ENCODE results near the gene GALNTL6. TPM values are rescaled to one million over a fixed set of nuclear protein-coding genes. Genes with fewer than 3 reads are reported as not detected.

GALNTL6 gene
- total and polyA plus RNA-seq, 2 donors (not counting 3 experiments of a cell fraction or from before 2014, with no cell fraction given) = not detected

GRCh38 chr4:172982151-172982590 is 1169.0 kb downstream of the GALNTL6 start:
- peak; percentile 92 for DNase-seq (ENCODE audit: low read depth, low spot score)
- peak overlapping the region; percentile 12 for H3K9ac ChIP-seq (replicated peaks; ENCODE audit: extremely low read depth, insufficient read depth, low read length)
- TF ChIP-seq JUN (IDR thresholded peaks at IDR 0.05; ENCODE audit: borderline replicate concordance, insufficient read depth, insufficient read length, low read depth) (peak; percentile 83), EZH2 (IDR thresholded peaks at IDR 0.05; ENCODE audit: borderline replicate concordance, low read depth, low read length, severe bottlenecking) (no peak), GATA2 (IDR thresholded peaks at IDR 0.05; ENCODE audit: insufficient read depth, insufficient read length, low read depth, low read length) (peak; percentile 19), POLR2A (IDR thresholded peaks at IDR 0.05; ENCODE audit: low read depth, low read length) (no peak), MYC (IDR thresholded peaks at IDR 0.05; ENCODE audit: low read depth, low read length) (no peak), POLR2AphosphoS5 (IDR thresholded peaks at IDR 0.05; ENCODE audit: insufficient read depth, low read depth, low read length) (peak; percentile 71), FOS (IDR thresholded peaks at IDR 0.05; ENCODE audit: borderline replicate concordance, insufficient read depth, low read length) (peak; percentile 88)
- TF ChIP-seq, protein P1, sequence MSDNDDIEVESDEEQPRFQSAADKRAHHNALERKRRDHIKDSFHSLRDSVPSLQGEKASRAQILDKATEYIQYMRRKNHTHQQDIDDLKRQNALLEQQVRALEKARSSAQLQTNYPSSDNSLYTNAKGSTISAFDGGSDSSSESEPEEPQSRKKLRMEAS (IDR thresholded peaks at IDR 0.05; ENCODE audit: insufficient read depth, insufficient read length) = no peak
- TF ChIP-seq, protein P2, sequence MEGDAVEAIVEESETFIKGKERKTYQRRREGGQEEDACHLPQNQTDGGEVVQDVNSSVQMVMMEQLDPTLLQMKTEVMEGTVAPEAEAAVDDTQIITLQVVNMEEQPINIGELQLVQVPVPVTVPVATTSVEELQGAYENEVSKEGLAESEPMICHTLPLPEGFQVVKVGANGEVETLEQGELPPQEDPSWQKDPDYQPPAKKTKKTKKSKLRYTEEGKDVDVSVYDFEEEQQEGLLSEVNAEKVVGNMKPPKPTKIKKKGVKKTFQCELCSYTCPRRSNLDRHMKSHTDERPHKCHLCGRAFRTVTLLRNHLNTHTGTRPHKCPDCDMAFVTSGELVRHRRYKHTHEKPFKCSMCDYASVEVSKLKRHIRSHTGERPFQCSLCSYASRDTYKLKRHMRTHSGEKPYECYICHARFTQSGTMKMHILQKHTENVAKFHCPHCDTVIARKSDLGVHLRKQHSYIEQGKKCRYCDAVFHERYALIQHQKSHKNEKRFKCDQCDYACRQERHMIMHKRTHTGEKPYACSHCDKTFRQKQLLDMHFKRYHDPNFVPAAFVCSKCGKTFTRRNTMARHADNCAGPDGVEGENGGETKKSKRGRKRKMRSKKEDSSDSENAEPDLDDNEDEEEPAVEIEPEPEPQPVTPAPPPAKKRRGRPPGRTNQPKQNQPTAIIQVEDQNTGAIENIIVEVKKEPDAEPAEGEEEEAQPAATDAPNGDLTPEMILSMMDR (IDR thresholded peaks at IDR 0.05; ENCODE audit: extremely low read depth in 1 of 2, insufficient read depth in 1 of 2, low read depth in 1 of 2, low read length in 2 of 2) = no peak
- peaks cover 25% of the 10 kb centered on the region for H3K4me1 ChIP-seq (ENCODE audit: control insufficient read depth, extremely low read depth, insufficient read depth, low read length)
- no peaks in the 10 kb centered on the region for H3K79me2 ChIP-seq (ENCODE audit: control insufficient read depth, insufficient read depth, low read length)
- no peaks in the 10 kb centered on the region for H4K20me1 ChIP-seq (replicated peaks; ENCODE audit: control insufficient read depth, extremely low read depth, insufficient read depth, low read length)
- peak overlapping the region; percentile 43 for H2AFZ ChIP-seq (ENCODE audit: low read depth, low read length)
- H3K4me2 ChIP-seq (ENCODE audit: insufficient read depth, low read length) = no peak overlapping the region
- dilution Hi-C loops (cut with MboI; ENCODE audit: extremely low pct_ligation_motif_present, low sequenced_read_pairs) (no loop called here), intact Hi-C loops (cut with micrococcal nuclease) (loop anchor here (1.0 kb wide), 2 partner anchors 8 to 270 kb away; no protein-coding TSS in a partner anchor)
- ChIA-PET POLR2A (interaction anchor here (0.8 to 1.0 kb wide), 2 partner anchors 222 to 270 kb away, joined by 3 read pairs; no protein-coding TSS in a partner anchor), CTCF (interaction anchor here (0.8 to 1.1 kb wide), 5 partner anchors 8 to 472 kb away, joined by 3 to 8 read pairs (median 3); no protein-coding TSS in a partner anchor)
- H3K9me3 ChIP-seq (replicated peaks; ENCODE audit: control insufficient read depth, insufficient read depth, low read length) = peaks cover 1% of the 10 kb centered on the region
- BruUV-seq (replicated peaks) = no TSS peak
- no peaks in the 10 kb centered on the region for H3K36me3 ChIP-seq (ENCODE audit: control insufficient read depth in 2 of 2, extremely low read depth in 1 of 2, insufficient read depth in 2 of 2, low read length in 2 of 2)
- no peaks in the 10 kb centered on the region for H3K9me1 ChIP-seq (replicated peaks; ENCODE audit: control insufficient read depth, extremely low read depth, insufficient read depth, low read length)
- H3K27me3 ChIP-seq (ENCODE audit: control insufficient read depth in 2 of 2, insufficient read depth in 2 of 2, low read length in 2 of 2) = no peaks in the 10 kb centered on the region
- H3K27ac ChIP-seq (ENCODE audit: insufficient read depth, low read depth, low read length) = peak overlapping the region; percentile 82
- no peak overlapping the region for H3K4me3 ChIP-seq (replicated peaks in 1 of 3; ENCODE audit: insufficient read depth in 1 of 3, low read depth in 1 of 3, low read length in 3 of 3)
- peak; percentile 82 for FAIRE-seq

Data from endothelial cell of umbilical vein (primary cell).